ENCODE measurements around the gene RAMP2.
A peak's percentile ranks its signal among the peaks of the same experiment; 100 is the strongest.
"Not testable (repeated sequence)": the region's sequence is repeated elsewhere in the genome, so short reads cannot be mapped to it uniquely, and the experiment has no call there.

Gene RAMP2

DNA sequence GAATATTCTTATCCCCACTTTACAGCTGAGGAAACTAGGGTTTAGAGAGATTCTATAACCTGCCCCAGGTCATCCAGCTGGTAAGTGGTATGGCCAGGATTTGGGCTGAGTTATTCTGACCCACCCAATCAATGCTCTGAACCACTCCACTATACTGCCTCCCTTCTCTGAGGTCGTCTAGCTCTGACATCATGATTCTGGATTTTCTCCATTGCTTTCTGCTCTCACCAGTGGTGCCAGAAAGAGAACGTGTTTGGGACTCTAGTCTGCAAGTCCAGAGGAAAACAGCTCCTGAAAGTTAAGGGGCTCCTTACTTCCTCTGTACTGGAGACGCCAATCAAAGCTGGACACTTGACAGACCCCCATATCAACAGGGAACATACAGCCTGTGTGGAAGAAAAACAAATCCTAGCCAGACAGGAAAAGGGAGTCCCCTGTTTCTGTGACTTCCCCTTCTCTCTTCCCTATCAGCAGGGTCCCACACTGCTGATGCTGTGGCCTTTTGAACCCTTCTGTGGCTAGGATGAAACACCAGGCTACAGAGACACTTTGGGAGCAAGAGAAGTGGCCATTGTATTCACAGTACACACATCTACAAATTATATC lies 10.2 kb upstream of the RAMP2 start:
- Mint-ChIP-seq H3K9me3 (no peaks in the 10 kb centered on the region), H3K36me3 (ENCODE audit: low read depth) (no peaks in the 10 kb centered on the region), H3K27me3 (ENCODE audit: low read depth) (peaks cover 60% of the 10 kb centered on the region), H3K4me3 (no peak overlapping the region), H3K4me1 (ENCODE audit: low read depth) (no peaks in the 10 kb centered on the region), H3K27ac (no peak overlapping the region)
- DNase-seq (ENCODE audit: low spot score), result no peak

- Mint-ChIP-seq H3K36me3 (ENCODE audit: low read depth) (no peaks in the 10 kb centered on the region), H3K27ac (no peak overlapping the region), H3K4me1 (ENCODE audit: low read depth) (no peaks in the 10 kb centered on the region), H3K27me3 (ENCODE audit: low read depth) (peaks cover 60% of the 10 kb centered on the region), H3K9me3 (no peaks in the 10 kb centered on the region), H3K4me3 (no peak overlapping the region)
- DNase-seq (ENCODE audit: low spot score), result no peak
These were observed 9.4 kb upstream of the RAMP2 start for GRCh38 chr17:42751628-42752027.

- no peak for DNase-seq (ENCODE audit: low spot score)
- Mint-ChIP-seq H3K9me3 (no peaks in the 10 kb centered on the region), H3K4me1 (ENCODE audit: low read depth) (no peaks in the 10 kb centered on the region), H3K27me3 (ENCODE audit: low read depth) (peaks cover 58% of the 10 kb centered on the region), H3K36me3 (ENCODE audit: low read depth) (no peaks in the 10 kb centered on the region), H3K27ac (no peak overlapping the region), H3K4me3 (no peak overlapping the region)
These were observed 6.2 kb upstream of the RAMP2 start for GRCh38 chr17:42754782-42755181.

GRCh38 chr17:42759982-42760651 lies 910 bp upstream of the RAMP2 start:
- H3K9me3 Mint-ChIP-seq, result no peaks in the 10 kb centered on the region
- no peak for DNase-seq (ENCODE audit: low spot score)
- no peak overlapping the region for H3K27ac Mint-ChIP-seq
- no peaks in the 10 kb centered on the region for H3K4me1 Mint-ChIP-seq (ENCODE audit: low read depth)
- no peaks in the 10 kb centered on the region for H3K36me3 Mint-ChIP-seq (ENCODE audit: low read depth)
- H3K27me3 Mint-ChIP-seq (ENCODE audit: low read depth), result peaks cover 60% of the 10 kb centered on the region
- H3K4me3 Mint-ChIP-seq, result peak overlapping the region; percentile 28

GRCh38 chr17:42761638-42762037 lies 611 bp downstream of the RAMP2 start:
- H3K27me3 Mint-ChIP-seq (ENCODE audit: low read depth), result peaks cover 57% of the 10 kb centered on the region
- no peaks in the 10 kb centered on the region for H3K36me3 Mint-ChIP-seq (ENCODE audit: low read depth)
- no peak for DNase-seq (ENCODE audit: low spot score)
- H3K27ac Mint-ChIP-seq, result no peak overlapping the region
- H3K4me1 Mint-ChIP-seq (ENCODE audit: low read depth), result no peaks in the 10 kb centered on the region
- H3K9me3 Mint-ChIP-seq, result no peaks in the 10 kb centered on the region
- peak overlapping the region; percentile 24 for H3K4me3 Mint-ChIP-seq

- H3K36me3 Mint-ChIP-seq (ENCODE audit: low read depth), result no peaks in the 10 kb centered on the region
- no peaks in the 10 kb centered on the region for H3K4me1 Mint-ChIP-seq (ENCODE audit: low read depth)
- no peak overlapping the region for H3K4me3 Mint-ChIP-seq
- H3K27ac Mint-ChIP-seq, result no peak overlapping the region
- H3K27me3 Mint-ChIP-seq (ENCODE audit: low read depth), result peaks cover 35% of the 10 kb centered on the region
- no peaks in the 10 kb centered on the region for H3K9me3 Mint-ChIP-seq
- no peak for DNase-seq (ENCODE audit: low spot score)
These were observed 5.1 kb downstream of the RAMP2 start for GRCh38 chr17:42766124-42766523.

GRCh38 chr17:42767512-42767911 lies 6.5 kb downstream of the RAMP2 start:
- no peaks in the 10 kb centered on the region for H3K9me3 Mint-ChIP-seq
- no peak overlapping the region for H3K4me3 Mint-ChIP-seq
- H3K27me3 Mint-ChIP-seq (ENCODE audit: low read depth), result peaks cover 24% of the 10 kb centered on the region
- H3K4me1 Mint-ChIP-seq (ENCODE audit: low read depth), result peaks cover 5% of the 10 kb centered on the region
- H3K36me3 Mint-ChIP-seq (ENCODE audit: low read depth), result peaks cover 3% of the 10 kb centered on the region
- no peak for DNase-seq (ENCODE audit: low spot score)
- no peak overlapping the region for H3K27ac Mint-ChIP-seq

GRCh38 chr17:42768006-42768405 lies 7.0 kb downstream of the RAMP2 start:
- not testable (repeated sequence) for H3K27ac Mint-ChIP-seq; H3K4me1 Mint-ChIP-seq (ENCODE audit: low read depth); H3K36me3 Mint-ChIP-seq (ENCODE audit: low read depth); H3K4me3 Mint-ChIP-seq; H3K9me3 Mint-ChIP-seq; DNase-seq (ENCODE audit: low spot score)
- peaks cover 19% of the 10 kb centered on the region for H3K27me3 Mint-ChIP-seq (ENCODE audit: low read depth)

DNA sequence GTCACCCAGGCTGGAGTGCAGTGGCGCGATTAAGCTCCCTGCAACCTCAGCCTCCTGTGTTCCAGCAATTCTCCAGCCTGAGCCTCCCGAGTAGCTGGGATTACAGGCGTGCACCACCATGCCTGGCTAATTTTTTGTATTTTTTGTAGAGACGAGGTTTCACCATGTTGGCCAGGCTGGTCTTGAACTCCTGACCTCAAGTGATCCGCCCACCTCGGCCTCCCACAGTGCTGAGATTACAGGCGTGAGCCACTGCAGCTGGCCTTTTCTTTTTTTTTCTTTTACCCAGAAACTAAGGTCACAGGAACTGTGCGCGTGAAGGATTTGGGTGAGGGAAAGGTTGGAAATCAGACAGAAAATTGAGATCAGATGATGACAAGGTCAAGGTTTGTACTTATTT lies 8.9 kb downstream of the RAMP2 start:
- not testable (repeated sequence) for H3K4me3 Mint-ChIP-seq; H3K9me3 Mint-ChIP-seq; H3K27ac Mint-ChIP-seq; DNase-seq (ENCODE audit: low spot score); H3K36me3 Mint-ChIP-seq (ENCODE audit: low read depth)
- peaks cover 11% of the 10 kb centered on the region for H3K27me3 Mint-ChIP-seq (ENCODE audit: low read depth)
- peaks cover 17% of the 10 kb centered on the region for H3K4me1 Mint-ChIP-seq (ENCODE audit: low read depth)

- no peak for DNase-seq (ENCODE audit: low spot score)
- H3K4me1 Mint-ChIP-seq (ENCODE audit: low read depth), result peaks cover 18% of the 10 kb centered on the region
- H3K4me3 Mint-ChIP-seq, result peak overlapping the region; percentile 99
- peak overlapping the region; percentile 98 for H3K27ac Mint-ChIP-seq
- peaks cover 15% of the 10 kb centered on the region for H3K36me3 Mint-ChIP-seq (ENCODE audit: low read depth)
- H3K9me3 Mint-ChIP-seq, result no peaks in the 10 kb centered on the region
- no peaks in the 10 kb centered on the region for H3K27me3 Mint-ChIP-seq (ENCODE audit: low read depth)
These were observed 11.9 kb downstream of the RAMP2 start for GRCh38 chr17:42772945-42773289.

- DNase-seq (ENCODE audit: low spot score), result peak; percentile 71
- H3K36me3 Mint-ChIP-seq (ENCODE audit: low read depth), result peaks cover 17% of the 10 kb centered on the region
- peak within 1 kb of the TSS; percentile 99 for H3K4me3 Mint-ChIP-seq
- no peaks in the 10 kb centered on the region for H3K27me3 Mint-ChIP-seq (ENCODE audit: low read depth)
- H3K4me1 Mint-ChIP-seq (ENCODE audit: low read depth), result peaks cover 18% of the 10 kb centered on the region
- no peaks in the 10 kb centered on the region for H3K9me3 Mint-ChIP-seq
- peak within 1 kb of the TSS; percentile 98 for H3K27ac Mint-ChIP-seq
These were observed 12.4 kb downstream of the RAMP2 start, which contains the start of gene VPS25 for GRCh38 chr17:42773290-42774035. VPS25 (plus strand) TSS chr17:42773449; CDS start chr17:42773476, 27 bp downstream.

DNA sequence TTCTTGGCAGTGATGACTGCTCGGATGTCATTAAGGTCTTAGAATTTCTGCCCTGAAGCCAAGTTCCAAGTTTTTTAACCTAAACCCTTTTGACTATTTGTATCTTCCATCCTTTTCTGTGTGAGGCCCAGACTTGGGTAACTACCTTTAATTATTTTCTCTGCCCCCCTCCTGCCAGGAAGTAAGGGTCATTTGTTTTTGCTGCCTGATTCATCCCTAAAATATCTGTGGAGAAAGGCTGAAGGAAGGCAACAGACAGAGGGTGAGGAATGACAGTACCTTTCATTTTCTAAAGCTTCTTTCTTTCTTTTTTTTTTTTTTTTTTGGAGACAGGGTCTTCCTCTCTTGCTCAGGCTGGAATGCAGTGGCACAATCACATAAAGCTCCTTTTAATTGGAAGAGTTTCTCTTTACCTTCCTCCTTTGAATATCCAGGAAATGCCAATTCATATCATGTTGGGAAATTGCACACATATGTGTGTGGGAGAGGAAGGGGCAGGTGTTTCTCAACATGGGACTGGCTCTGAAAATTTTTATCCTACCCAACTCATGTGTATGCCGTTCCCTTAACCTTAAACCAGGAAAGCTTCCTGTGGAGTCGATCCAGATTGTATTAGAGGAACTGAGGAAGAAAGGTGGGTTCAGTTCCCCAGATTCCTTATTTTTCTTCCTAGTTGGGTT lies 13.2 kb downstream of the RAMP2 start:
- H3K27me3 Mint-ChIP-seq (ENCODE audit: low read depth), result peaks cover under 1% of the 10 kb centered on the region
- DNase-seq (ENCODE audit: low spot score), result no peak
- no peaks in the 10 kb centered on the region for H3K9me3 Mint-ChIP-seq
- peak overlapping the region; percentile 99 for H3K4me3 Mint-ChIP-seq
- H3K4me1 Mint-ChIP-seq (ENCODE audit: low read depth), result peaks cover 18% of the 10 kb centered on the region
- H3K27ac Mint-ChIP-seq, result peak overlapping the region; percentile 98
- peaks cover 22% of the 10 kb centered on the region for H3K36me3 Mint-ChIP-seq (ENCODE audit: low read depth)

DNA sequence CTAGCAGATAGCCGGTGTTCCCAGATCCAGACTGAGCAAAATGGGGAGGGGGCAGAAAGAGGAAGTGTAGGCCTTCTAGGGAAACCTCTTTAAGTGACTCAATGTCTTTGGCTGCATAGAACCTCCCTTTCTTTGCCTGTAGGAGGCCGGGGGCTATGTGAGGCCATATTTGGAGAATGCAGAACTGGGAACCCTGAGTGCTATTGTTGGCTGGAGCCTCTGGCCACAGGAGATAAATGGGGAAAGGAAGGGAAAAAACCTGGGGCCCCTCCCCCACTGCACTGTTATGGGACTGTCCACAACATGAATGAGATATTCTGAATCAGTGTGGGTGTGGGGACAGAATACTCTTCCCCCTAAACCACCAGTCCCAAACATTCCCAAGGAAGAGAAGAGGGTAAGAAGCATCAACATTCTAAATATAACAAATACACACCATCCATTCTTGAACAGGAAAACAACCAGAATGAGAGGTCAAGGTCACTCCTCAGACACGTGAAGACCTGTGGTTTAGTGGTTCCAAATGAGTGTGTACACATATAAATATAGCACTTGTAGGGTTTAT lies 14.6 kb downstream of the RAMP2 start:
- peaks cover 18% of the 10 kb centered on the region for H3K4me1 Mint-ChIP-seq (ENCODE audit: low read depth)
- peaks cover 8% of the 10 kb centered on the region for H3K27me3 Mint-ChIP-seq (ENCODE audit: low read depth)
- no peak for DNase-seq (ENCODE audit: low spot score)
- H3K4me3 Mint-ChIP-seq, result no peak overlapping the region
- H3K36me3 Mint-ChIP-seq (ENCODE audit: low read depth), result peaks cover 29% of the 10 kb centered on the region
- H3K9me3 Mint-ChIP-seq, result no peaks in the 10 kb centered on the region
- H3K27ac Mint-ChIP-seq, result no peak overlapping the region

DNA sequence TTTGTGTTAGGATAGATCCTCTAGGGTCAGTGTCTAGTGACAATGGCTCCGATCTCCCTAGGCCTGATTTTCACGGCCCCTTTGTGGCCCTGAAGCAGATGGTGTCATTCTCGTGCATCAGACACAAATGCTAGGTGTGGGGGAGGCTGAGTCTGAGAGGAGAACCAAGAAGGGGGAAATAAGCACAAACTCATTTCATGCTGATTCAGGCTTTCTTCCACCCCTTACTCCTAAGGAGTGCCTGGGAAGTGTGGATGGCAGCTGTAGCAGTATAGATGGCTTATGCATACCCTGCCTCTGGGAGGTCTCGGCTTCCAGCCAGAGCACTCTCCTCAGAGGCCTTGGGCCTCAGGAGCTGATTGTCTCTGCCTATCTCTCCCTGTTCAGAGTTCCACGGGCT lies 17.5 kb downstream of the RAMP2 start:
- Mint-ChIP-seq H3K4me3 (no peak overlapping the region), H3K4me1 (ENCODE audit: low read depth) (peaks cover 9% of the 10 kb centered on the region), H3K9me3 (no peaks in the 10 kb centered on the region), H3K27ac (no peak overlapping the region), H3K27me3 (ENCODE audit: low read depth) (peaks cover 32% of the 10 kb centered on the region), H3K36me3 (ENCODE audit: low read depth) (peaks cover 28% of the 10 kb centered on the region)
- no peak for DNase-seq (ENCODE audit: low spot score)
